Parathyroid adenoma (tissue), 2 donors: Measurements from ENCODE around the gene UPK1B.

Experiments used
- H2AFZ ChIP-seq: fragments of 300-600 bp; sonication (generic); one replicate; pipeline ENCODE4 v1.7.0; 2017; ENCODE audit warnings: antibody characterized with exemption, mild to moderate bottlenecking
- H3K27ac ChIP-seq: fragments of 300-600 bp; sonication (generic); one replicate; pipeline ENCODE4 v1.7.0; 2017
- H3K27me3 ChIP-seq: fragments of 300-600 bp; sonication (generic); one replicate; pipeline ENCODE4 v1.7.0; 2017; ENCODE audit warnings: low read length; ENCODE audit not compliant: control insufficient read depth, insufficient read depth
- H3K36me3 ChIP-seq: fragments of 300-600 bp; sonication (generic); one replicate; pipeline ENCODE4 v1.7.0; 2017; ENCODE audit warnings: low read length; ENCODE audit not compliant: control insufficient read depth, insufficient read depth
- H3K4me1 ChIP-seq: fragments of 300-600 bp; sonication (generic); one replicate; pipeline ENCODE4 v1.7.0; 2017; ENCODE audit warnings: control low read depth
- H3K4me2 ChIP-seq: fragments of 300-600 bp; sonication (generic); one replicate; pipeline ENCODE4 v1.7.0; 2017; ENCODE audit warnings: low read length
- H3K4me3 ChIP-seq: fragments of 300-600 bp; sonication (generic); one replicate; pipeline ENCODE4 v1.7.0; 2017; ENCODE audit warnings: low read depth, low read length
- H3K79me2 ChIP-seq: fragments of 300-600 bp; sonication (generic); one replicate; pipeline ENCODE4 v1.7.0; 2017; ENCODE audit warnings: control low read depth
- H3K9ac ChIP-seq: fragments of 300-600 bp; sonication (generic); one replicate; pipeline ENCODE4 v1.7.0; 2017; ENCODE audit warnings: mild to moderate bottlenecking
- H3K9me3 ChIP-seq: fragments of 300-600 bp; sonication (generic); one replicate; pipeline ENCODE4 v1.7.0; 2017; ENCODE audit warnings: low read length; ENCODE audit not compliant: control insufficient read depth
- CTCF ChIP-seq: fragments of 300-600 bp; sonication (generic); IDR thresholded peaks from one replicate; pipeline ENCODE4 v1.7.0; 2017; ENCODE audit warnings: antibody characterized with exemption, mild to moderate bottlenecking
- donor health status: primary hyperparathyroidism.

UPK1B gene

GRCh38 chr3:119140466-119140865 lies 32.9 kb upstream of the UPK1B start:
- no peak overlapping the region for H3K4me3 ChIP-seq
- H3K9me3 ChIP-seq = no peaks in the 10 kb centered on the region
- no peaks in the 10 kb centered on the region for H3K36me3 ChIP-seq
- H3K4me2 ChIP-seq = no peak overlapping the region
- no peak overlapping the region for H3K9ac ChIP-seq
- H3K27me3 ChIP-seq = no peaks in the 10 kb centered on the region
- no peak overlapping the region for H3K27ac ChIP-seq
- H2AFZ ChIP-seq = no peak overlapping the region
- H3K4me1 ChIP-seq = no peaks in the 10 kb centered on the region
- no peaks in the 10 kb centered on the region for H3K79me2 ChIP-seq
- no peak for TF ChIP-seq CTCF

- Histone ChIP-seq H3K4me3 (no peak overlapping the region), H3K36me3 (no peaks in the 10 kb centered on the region), H3K79me2 (no peaks in the 10 kb centered on the region), H2AFZ (peak overlapping the region; percentile 3), H3K4me2 (no peak overlapping the region), H3K9me3 (no peaks in the 10 kb centered on the region), H3K9ac (no peak overlapping the region), H3K27ac (no peak overlapping the region), H3K27me3 (no peaks in the 10 kb centered on the region), H3K4me1 (no peaks in the 10 kb centered on the region)
- TF ChIP-seq CTCF = no peak
Observed at GRCh38 chr3:119145128-119145499, 28.3 kb upstream of the UPK1B start.

GRCh38 chr3:119145500-119146167 lies 27.8 kb upstream of the UPK1B start, which contains the start of gene TEX55:
TSS of gene TEX55 (plus strand) at chr3:119146165. CDS start at chr3:119146190, 25 bp downstream.
- no peaks in the 10 kb centered on the region for H3K36me3 ChIP-seq
- no peaks in the 10 kb centered on the region for H3K27me3 ChIP-seq
- no peaks in the 10 kb centered on the region for H3K9me3 ChIP-seq
- no peaks in the 10 kb centered on the region for H3K79me2 ChIP-seq
- H3K4me1 ChIP-seq = no peaks in the 10 kb centered on the region
- TF ChIP-seq CTCF = peak; percentile 41
- H3K27ac ChIP-seq = no peak within 1 kb of the TSS
- H3K4me2 ChIP-seq = no peak within 1 kb of the TSS
- no peak within 1 kb of the TSS for H3K9ac ChIP-seq
- peak within 1 kb of the TSS; percentile 36 for H2AFZ ChIP-seq
- H3K4me3 ChIP-seq = no peak within 1 kb of the TSS

GRCh38 chr3:119146578-119147375 lies 26.6 kb upstream of the UPK1B start:
- TF ChIP-seq CTCF = no peak
- no peak overlapping the region for H3K4me2 ChIP-seq

More at GRCh38 chr3:119146578-119147375, 26.6 kb upstream of the UPK1B start:
- Histone ChIP-seq H3K27ac (no peak overlapping the region), H3K4me3 (no peak overlapping the region), H3K27me3 (no peaks in the 10 kb centered on the region), H3K36me3 (no peaks in the 10 kb centered on the region), H3K9me3 (no peaks in the 10 kb centered on the region), H3K9ac (no peak overlapping the region), H3K79me2 (no peaks in the 10 kb centered on the region), H2AFZ (no peak overlapping the region), H3K4me1 (no peaks in the 10 kb centered on the region)
